NCI-H1048 (cell line): ENCODE measurements around the gene PRRG2.

ENCODE experiments used
- DNase-seq: peaks from one replicate; lab custom pipeline; 2025; lab: John Stamatoyannopoulos, UW

PRRG2 gene

GRCh38 chr19:49581007-49581508 is at the start of gene PRRG2:
PRRG2 (plus strand) TSS chr19:49581316; CDS start chr19:49583220, 1,904 bp downstream.
- no peak for DNase-seq

GRCh38 chr19:49533551-49534488 is 47.3 kb upstream of the PRRG2 start:
- DNase-seq: no peak

GRCh38 chr19:49534632-49535385 is 46.3 kb upstream of the PRRG2 start:
- DNase-seq: no peak

GRCh38 chr19:49536921-49537462 is 44.1 kb upstream of the PRRG2 start:
- DNase-seq: no peak

- no peak for DNase-seq
Measured at GRCh38 chr19:49538643-49539042, 42.5 kb upstream of the PRRG2 start.

DNA sequence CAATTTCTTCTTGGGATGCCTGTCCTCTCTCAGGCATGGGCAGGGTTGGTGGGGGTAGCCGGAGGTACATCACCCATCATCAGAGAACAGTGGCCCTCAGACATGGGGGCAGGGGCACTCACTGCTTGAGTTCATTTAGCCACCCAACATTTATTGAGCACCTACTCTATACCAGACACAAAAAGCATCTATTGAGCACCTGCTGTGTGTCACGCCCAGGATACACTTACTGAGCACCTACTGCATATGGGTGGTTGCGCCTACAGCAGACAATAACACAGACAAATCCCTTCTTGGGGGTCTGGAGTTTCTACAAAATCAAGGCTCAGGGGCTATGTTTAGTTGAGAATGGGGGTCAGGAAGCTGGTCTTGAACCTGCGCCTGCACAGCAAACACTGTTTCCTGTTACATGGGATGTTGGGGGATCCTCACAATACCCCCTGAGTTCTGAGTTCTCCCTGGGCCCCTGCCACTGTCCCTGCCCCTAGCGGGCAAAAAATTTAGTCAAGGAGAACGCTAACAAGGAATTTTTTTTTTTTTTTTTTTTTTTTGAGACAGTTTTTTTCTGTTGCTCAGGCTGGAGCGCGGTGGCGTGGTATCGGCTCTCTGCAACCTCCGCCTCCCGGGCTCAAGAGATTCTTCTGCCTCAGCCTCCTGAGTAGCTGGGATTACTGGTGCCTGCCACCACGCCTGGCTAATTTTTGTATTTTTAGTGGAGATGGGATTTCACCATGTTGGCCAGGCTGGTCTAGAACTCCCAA is 41.7 kb upstream of the PRRG2 start:
- DNase-seq: no peak

DNA sequence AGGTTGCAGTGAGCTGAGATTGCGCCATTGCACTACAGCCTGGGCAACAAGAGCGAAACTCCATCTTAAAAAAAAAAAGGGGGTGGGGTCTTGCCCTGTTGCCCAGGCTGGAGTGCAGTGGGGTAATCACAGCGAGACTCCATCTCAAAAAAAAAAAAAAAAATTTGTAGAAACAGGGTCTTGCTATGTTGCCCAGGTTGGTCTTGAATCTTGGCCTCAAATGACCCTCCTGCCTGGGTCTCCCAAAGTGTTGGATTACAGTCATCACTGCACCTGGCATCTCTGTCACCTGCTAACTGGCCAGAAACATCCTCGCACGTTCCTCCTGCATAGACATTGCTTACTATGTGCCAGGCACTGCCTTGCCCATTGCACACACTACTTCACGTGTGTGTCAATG is 39.2 kb upstream of the PRRG2 start:
- DNase-seq: no peak

DNA sequence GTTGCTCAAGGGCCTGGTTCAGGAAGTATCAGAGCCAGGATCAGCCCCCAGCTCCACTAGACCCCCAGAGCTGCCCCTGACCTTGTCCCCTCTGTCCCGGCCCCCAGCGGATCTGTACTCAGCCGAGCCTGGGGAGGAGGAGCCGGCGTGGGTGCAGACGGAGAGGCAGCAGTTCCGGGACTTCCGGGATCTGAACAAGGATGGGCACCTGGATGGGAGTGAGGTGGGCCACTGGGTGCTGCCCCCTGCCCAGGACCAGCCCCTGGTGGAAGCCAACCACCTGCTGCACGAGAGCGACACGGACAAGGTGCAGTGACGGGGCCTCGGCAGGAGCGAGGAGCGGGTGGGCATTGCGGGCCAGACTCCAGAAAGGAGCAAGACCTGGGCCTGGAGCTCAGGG is 38.7 kb upstream of the PRRG2 start:
- DNase-seq: no peak

DNA sequence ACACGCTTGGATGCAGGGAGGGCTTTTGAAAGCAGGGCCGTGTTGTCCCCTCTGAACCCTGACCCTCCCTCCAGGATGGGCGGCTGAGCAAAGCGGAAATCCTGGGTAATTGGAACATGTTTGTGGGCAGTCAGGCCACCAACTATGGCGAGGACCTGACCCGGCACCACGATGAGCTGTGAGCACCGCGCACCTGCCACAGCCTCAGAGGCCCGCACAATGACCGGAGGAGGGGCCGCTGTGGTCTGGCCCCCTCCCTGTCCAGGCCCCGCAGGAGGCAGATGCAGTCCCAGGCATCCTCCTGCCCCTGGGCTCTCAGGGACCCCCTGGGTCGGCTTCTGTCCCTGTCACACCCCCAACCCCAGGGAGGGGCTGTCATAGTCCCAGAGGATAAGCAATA is 38.1 kb upstream of the PRRG2 start:
- no peak for DNase-seq

DNA sequence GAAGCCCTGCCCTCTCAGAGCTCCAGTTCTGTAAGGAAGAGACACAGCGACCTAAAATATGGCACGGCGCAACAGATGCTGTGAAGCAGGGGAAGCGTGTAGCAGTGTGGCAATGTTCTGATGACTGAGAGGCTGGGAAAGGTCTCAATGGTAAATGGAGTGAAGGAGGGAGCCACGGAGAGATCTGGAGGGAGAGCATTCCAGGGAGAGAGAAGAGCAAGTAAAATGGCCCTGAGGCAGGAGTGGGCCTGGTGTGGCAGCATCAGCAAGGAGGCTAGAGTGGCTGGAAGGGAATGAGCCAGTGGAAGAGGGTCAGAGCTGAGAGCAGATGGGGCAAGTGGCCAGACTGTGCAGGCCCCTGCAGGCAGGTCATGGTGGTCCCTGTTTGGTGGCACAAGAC is 37.0 kb upstream of the PRRG2 start:
- DNase-seq: no peak

- DNase-seq: peak; percentile 80
Measured at GRCh38 chr19:49546825-49547565, 34.1 kb upstream of the PRRG2 start.

DNA sequence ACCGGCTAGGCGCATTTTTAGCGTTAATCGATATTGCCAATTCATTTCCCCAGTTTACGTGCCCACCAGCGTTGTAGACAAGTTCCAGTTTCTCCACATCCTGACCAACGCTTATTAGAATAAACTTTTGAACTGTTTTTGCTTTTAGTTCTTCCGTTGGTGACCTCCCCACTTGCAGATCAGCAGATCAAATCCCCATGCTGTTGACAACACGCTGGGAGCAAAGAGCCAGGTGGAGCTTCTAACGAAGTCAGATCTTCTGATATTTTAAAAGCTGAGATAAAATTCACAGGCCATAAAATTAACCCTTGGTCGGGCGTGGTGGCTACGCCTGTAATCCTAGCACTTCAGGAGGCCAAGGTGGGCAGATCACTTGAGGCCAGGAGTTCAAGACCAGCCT is 32.1 kb upstream of the PRRG2 start:
- DNase-seq: no peak

- no peak for DNase-seq
Measured at GRCh38 chr19:49551531-49551930, 29.6 kb upstream of the PRRG2 start.

- no peak for DNase-seq
Measured at GRCh38 chr19:49552749-49553148, 28.4 kb upstream of the PRRG2 start.

- DNase-seq: no peak
Measured at GRCh38 chr19:49553451-49554271, 27.5 kb upstream of the PRRG2 start.

GRCh38 chr19:49554701-49555181 is 26.4 kb upstream of the PRRG2 start:
- no peak for DNase-seq

DNA sequence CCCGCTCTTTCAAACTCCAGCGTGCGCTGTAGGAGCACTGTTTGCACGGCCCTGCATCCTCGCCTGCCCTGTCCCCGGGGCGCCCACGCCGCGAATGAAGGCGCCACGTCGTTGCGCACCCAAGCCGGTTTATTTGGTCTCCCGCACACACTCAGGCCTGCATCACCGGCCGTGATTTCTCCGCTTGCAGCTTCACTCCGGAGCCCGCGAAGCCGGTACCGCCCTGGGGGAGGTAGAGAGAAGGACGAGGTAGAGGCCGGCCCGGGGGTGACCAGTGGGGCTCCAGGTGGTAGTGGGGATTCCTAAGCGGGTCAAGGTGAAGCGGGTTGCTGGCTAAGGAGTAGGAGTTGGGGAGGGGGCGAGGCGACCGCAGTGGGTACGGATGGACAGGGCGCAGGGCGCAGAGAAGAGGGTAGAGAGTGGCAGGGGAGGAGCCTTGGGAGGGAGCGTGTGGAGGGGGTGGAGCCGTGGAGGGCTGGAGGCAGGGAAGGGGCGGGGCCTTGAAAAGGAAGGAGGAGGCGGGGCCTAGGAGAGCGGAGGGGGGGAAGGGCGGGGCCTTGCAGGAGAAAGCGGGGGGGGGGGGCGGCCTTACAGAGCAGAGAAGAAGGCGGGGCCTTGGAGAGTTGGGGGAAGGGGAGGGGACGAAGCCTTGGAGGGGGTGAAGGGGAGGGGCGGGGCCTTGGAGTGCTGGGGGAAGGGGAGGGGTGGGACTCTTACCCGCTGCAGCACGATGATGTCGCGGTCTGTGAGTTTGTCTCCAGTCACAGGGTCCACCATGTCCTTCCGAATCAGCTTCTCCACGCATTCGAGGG is 25.3 kb upstream of the PRRG2 start:
- peak; percentile 56 for DNase-seq

DNA sequence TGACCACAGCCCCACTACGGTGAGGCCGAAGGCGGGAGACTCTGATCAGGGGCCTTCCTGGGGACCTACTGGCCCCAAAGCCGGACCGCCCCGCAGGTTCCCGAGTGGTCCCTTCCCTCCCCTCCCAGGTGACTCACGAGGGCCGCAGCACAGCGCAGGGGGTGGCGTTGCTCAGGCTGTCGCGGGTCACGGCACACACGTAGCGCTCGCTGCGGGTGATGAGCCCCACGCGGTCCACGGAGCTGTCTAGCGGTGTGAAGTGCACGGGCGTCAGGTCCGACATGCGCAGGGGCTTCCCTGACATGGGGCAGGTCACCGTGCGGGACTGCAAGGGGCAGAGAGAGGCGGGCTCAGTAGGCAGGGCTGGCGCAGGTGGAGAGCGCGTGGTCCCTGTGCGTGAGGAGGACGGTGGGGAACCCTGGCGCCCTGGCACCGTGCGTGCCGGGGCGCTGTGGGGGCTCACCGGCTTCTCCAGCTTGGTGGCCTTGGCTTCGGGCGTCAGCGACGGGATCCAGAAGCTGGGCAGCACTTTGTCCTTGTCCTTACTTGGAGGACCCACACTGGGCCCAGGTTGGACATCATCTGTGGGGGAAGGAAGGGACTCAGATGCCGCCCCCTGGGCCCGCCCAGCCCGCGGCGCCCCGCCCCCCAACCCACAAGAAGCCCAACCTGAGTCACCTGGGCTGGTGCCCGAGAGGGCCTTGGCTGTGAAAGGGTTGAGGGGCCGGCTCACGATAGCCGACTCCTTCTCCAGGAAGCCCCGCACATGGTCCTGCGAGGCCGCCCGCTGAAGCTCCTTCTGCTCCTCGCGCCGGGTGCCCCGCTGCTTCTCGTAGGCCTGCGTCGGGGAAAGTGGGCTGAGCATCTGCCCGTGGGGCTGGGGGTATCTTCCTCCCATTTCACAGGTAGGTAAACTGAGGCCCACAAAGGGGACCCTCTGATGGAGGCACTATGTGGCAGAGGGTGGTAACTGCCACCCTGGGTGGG is 24.4 kb upstream of the PRRG2 start:
- no peak for DNase-seq
